MM.1S (cell line): ENCODE measurements around the gene MRPS22.
"Not testable (repeated sequence)": the region's sequence is repeated elsewhere in the genome, so short reads cannot be mapped to it uniquely, and the experiment has no call there.

Experiments
- EZH2 ChIP-seq: fragments of 300-600 bp; sonication (generic); optimal IDR thresholded peaks from 2 replicates; pipeline ENCODE3; 2017; ENCODE audit warnings: low read depth, mild to moderate bottlenecking, antibody characterized with exemption, low read length, mixed read lengths
- TF ChIP-seq, protein P1 (sequence below): fragments of 300-600 bp; sonication (generic); IDR thresholded peaks from 2 replicates; pipeline ENCODE4 v1.5.1; 2016; ENCODE audit warnings: antibody characterized with exemption, low read length, mixed read lengths

DNA sequence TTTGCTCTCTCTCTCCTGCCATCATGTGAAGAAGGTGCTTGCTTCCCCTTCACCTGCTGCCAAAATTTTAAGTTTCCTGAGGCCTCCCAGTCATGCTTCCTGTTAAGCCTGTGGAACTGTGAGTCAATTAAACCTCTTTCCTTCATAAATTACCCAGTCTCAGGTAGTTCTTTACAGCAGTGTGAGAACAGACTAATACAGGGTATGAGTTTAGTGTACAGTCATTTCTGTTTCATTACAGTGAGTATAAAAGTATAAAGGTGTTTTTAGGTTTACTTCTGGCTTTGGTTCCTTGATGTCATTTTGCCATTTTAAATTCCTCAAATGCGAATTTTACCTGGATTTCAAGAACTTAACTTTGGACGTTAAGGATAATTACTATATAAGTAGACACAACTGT, 38.5 kb downstream of the MRPS22 start:
- TF ChIP-seq EZH2, result not testable (repeated sequence)
- TF ChIP-seq, protein P1, sequence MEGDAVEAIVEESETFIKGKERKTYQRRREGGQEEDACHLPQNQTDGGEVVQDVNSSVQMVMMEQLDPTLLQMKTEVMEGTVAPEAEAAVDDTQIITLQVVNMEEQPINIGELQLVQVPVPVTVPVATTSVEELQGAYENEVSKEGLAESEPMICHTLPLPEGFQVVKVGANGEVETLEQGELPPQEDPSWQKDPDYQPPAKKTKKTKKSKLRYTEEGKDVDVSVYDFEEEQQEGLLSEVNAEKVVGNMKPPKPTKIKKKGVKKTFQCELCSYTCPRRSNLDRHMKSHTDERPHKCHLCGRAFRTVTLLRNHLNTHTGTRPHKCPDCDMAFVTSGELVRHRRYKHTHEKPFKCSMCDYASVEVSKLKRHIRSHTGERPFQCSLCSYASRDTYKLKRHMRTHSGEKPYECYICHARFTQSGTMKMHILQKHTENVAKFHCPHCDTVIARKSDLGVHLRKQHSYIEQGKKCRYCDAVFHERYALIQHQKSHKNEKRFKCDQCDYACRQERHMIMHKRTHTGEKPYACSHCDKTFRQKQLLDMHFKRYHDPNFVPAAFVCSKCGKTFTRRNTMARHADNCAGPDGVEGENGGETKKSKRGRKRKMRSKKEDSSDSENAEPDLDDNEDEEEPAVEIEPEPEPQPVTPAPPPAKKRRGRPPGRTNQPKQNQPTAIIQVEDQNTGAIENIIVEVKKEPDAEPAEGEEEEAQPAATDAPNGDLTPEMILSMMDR, result not testable (repeated sequence)
